K562 (cell line): ENCODE results near the gene UBFD1. TPM values are rescaled to one million over a fixed set of nuclear protein-coding genes. Genes with fewer than 3 reads are reported as not detected.
A peak's percentile ranks its signal among the peaks of the same experiment; 100 is the strongest.

ENCODE experiments used
- BHLHE40 ChIP-seq: IDR thresholded peaks from 2 replicates; pipeline ENCODE4 v1.6.1; 2011; ENCODE audit warnings: low read length, improper control_type of control experiment
- CEBPB ChIP-seq: fragments of 450-650 bp; IDR thresholded peaks from 2 replicates; pipeline ENCODE4 v1.6.1; 2016; ENCODE audit warnings: missing genetic modification characterization, missing compliant biosample characterization
- ELF1 ChIP-seq: fragments of 200-800 bp; sonication (Bioruptor generic); IDR thresholded peaks from 2 replicates; pipeline ENCODE4 v1.6.1; 2016; ENCODE audit warnings: missing genetic modification characterization, missing compliant biosample characterization
- EP400 ChIP-seq: fragments of 450-650 bp; IDR thresholded peaks from 2 replicates; pipeline ENCODE4 v1.6.1; 2017; ENCODE audit warnings: antibody characterized with exemption, mild to moderate bottlenecking, moderate library complexity
- FOXJ2 ChIP-seq: fragments of 200-800 bp; sonication (Bioruptor generic); IDR thresholded peaks from 2 replicates; pipeline ENCODE4 v1.6.1; 2016; ENCODE audit warnings: missing genetic modification characterization, missing compliant biosample characterization
- HDAC2 ChIP-seq: fragments of 450-650 bp; IDR thresholded peaks from 2 replicates; pipeline ENCODE4 v1.6.1; 2016; ENCODE audit warnings: mild to moderate bottlenecking
- HDGF ChIP-seq: fragments of 450-650 bp; IDR thresholded peaks from 2 replicates; pipeline ENCODE4 v1.6.1; 2016
- MBD1 ChIP-seq: fragments of 250-450 bp; sonication (Bioruptor Pico); IDR thresholded peaks from 2 replicates; pipeline ENCODE4 v1.8.0; 2022; ENCODE audit warnings: inconsistent platforms
- MTA1 ChIP-seq: fragments of 450-650 bp; IDR thresholded peaks from 2 replicates; pipeline ENCODE4 v1.6.1; 2017; ENCODE audit warnings: borderline replicate concordance
- MYBL2 ChIP-seq, 2 experiments: fragments of 450-650 bp in 1 of 2; sonication (generic) in 1 of 2; formaldehyde crosslinking in 1 of 2; IDR thresholded peaks; 2 replicates each; pipeline versions ENCODE4 v1.6.1 to v1.8.1; 2017 to 2022; ENCODE audit warnings: borderline replicate concordance in 1 of 2, inconsistent platforms in 1 of 2, low read depth in 1 of 2, mild to moderate bottlenecking in 1 of 2, missing genetic modification reagents in 1 of 2, moderate library complexity in 1 of 2
- NFATC3 ChIP-seq: fragments of 450-650 bp; IDR thresholded peaks from 2 replicates; pipeline ENCODE4 v1.6.1; 2017; ENCODE audit warnings: mild to moderate bottlenecking
- OTX1 ChIP-seq: fragments of 450-650 bp; formaldehyde crosslinking; IDR thresholded peaks from 2 replicates; pipeline ENCODE4 v1.4.0; 2022; ENCODE audit warnings: mild to moderate bottlenecking
- PHTF2 ChIP-seq: fragments of 250-450 bp; sonication (Bioruptor Pico); IDR thresholded peaks from 2 replicates; pipeline ENCODE4 v1.5.0; 2021; ENCODE audit warnings: mild to moderate bottlenecking
- POLR2B ChIP-seq: fragments of 450-650 bp; IDR thresholded peaks from 2 replicates; pipeline ENCODE4 v1.6.1; 2018; ENCODE audit warnings: low read depth; ENCODE audit not compliant: partially characterized antibody
- POLR2G ChIP-seq: fragments of 200-400 bp; formaldehyde crosslinking; IDR thresholded peaks from 2 replicates; pipeline ENCODE4 v1.6.1; 2017; ENCODE audit warnings: low read depth, mild to moderate bottlenecking, antibody characterized with exemption, low read length, moderate library complexity
- POLR3G ChIP-seq: IDR thresholded peaks from 2 replicates; pipeline ENCODE4 v1.6.1; 2011; ENCODE audit not compliant: insufficient read length, insufficient replicate concordance; ENCODE audit errors: extremely low read depth
- RHOXF2B ChIP-seq: fragments of 250-450 bp; sonication (Bioruptor Pico); conservative IDR thresholded peaks from 2 replicates; pipeline ENCODE4 v1.5.1; 2021
- SRSF9 ChIP-seq: fragments of 200-400 bp; formaldehyde crosslinking; IDR thresholded peaks from 2 replicates; pipeline ENCODE4 v1.6.1; 2017; ENCODE audit warnings: low read depth, low read length, borderline replicate concordance
- TAF15 ChIP-seq: fragments of 200-400 bp; formaldehyde crosslinking; IDR thresholded peaks from 2 replicates; pipeline ENCODE4 v1.6.1; 2017; ENCODE audit warnings: mild to moderate bottlenecking, low read depth, low read length, moderate library complexity
- ZFP36 ChIP-seq: fragments of 150-350 bp; IDR thresholded peaks from 2 replicates; pipeline ENCODE4 v1.6.1; 2018; ENCODE audit warnings: low read length, low read depth; ENCODE audit not compliant: partially characterized antibody
- ZNF197 ChIP-seq: fragments of 200-800 bp; sonication (Bioruptor generic); IDR thresholded peaks from 2 replicates; pipeline ENCODE4 v1.6.1; 2016; ENCODE audit warnings: low read depth, missing genetic modification characterization, missing compliant biosample characterization
- ZNF253 ChIP-seq: fragments of 250-450 bp; sonication (Bioruptor Pico); conservative IDR thresholded peaks from 2 replicates; pipeline ENCODE4 v1.6.1; 2021; ENCODE audit warnings: mild to moderate bottlenecking
- ZNF668 ChIP-seq: fragments of 250-450 bp; sonication (Bioruptor Pico); IDR thresholded peaks from 2 replicates; pipeline ENCODE4 v1.8.0; 2022; ENCODE audit warnings: mild to moderate bottlenecking, inconsistent platforms
- ZNF77 ChIP-seq: fragments of 250-450 bp; sonication (Bioruptor Pico); IDR thresholded peaks from 2 replicates; pipeline ENCODE4 v1.5.0; 2020
- ZNF785 ChIP-seq: fragments of 250-450 bp; sonication (Bioruptor Pico); IDR thresholded peaks from 2 replicates; pipeline ENCODE4 v1.4.0; 2020; ENCODE audit warnings: mild to moderate bottlenecking
- polyA plus RNA-seq, 8 experiments: library from polyadenylated mRNA; depleted of rRNA in 4 of 8; stranded (reverse) in 5 of 8; unstranded in 3 of 8; fragments of >200 nt; fragmentation: Nextera tagmentation in 2 of 8; fragmentation: Illumina TruSeq in 1 of 8; extraction: Ambion mirVana in 2 of 8; extraction: Trizol in 1 of 8; gene quantifications; 2 replicates each; pipeline versions ENCODE4 v1.2.1 to v1.2.3, GENCODE V29; 2011 to 2014; ENCODE audit warnings: inconsistent platforms in 1 of 8, missing spikeins in 1 of 8
- total RNA-seq, 7 experiments: library from RNA; depleted of rRNA in 6 of 7; stranded (reverse); fragments of >200 nt in 6 of 7; fragmentation: Illumina TruSeq in 2 of 7; extraction: Trizol in 2 of 7; gene quantifications; 2 replicates each; pipeline versions ENCODE4 v1.2.1 to v1.2.3, GENCODE V29; 2011 to 2021; ENCODE audit warnings: low replicate concordance in 1 of 7
- TF ChIP-seq, protein P1 (sequence below): fragments of 250-450 bp; sonication (Bioruptor Pico); IDR thresholded peaks from 2 replicates; pipeline ENCODE4 v1.4.0; 2020; ENCODE audit warnings: mild to moderate bottlenecking
- TF ChIP-seq, protein P2 (sequence below): sonication (generic); IDR thresholded peaks from 2 replicates; pipeline ENCODE4 v1.6.1; 2016

UBFD1 gene
- total and polyA plus RNA-seq, 9 of the 15 experiments (the other 6 are each of a cell fraction or from before 2014, with no cell fraction given), result 10.7 to 66.2 (median 34.0) TPM

DNA sequence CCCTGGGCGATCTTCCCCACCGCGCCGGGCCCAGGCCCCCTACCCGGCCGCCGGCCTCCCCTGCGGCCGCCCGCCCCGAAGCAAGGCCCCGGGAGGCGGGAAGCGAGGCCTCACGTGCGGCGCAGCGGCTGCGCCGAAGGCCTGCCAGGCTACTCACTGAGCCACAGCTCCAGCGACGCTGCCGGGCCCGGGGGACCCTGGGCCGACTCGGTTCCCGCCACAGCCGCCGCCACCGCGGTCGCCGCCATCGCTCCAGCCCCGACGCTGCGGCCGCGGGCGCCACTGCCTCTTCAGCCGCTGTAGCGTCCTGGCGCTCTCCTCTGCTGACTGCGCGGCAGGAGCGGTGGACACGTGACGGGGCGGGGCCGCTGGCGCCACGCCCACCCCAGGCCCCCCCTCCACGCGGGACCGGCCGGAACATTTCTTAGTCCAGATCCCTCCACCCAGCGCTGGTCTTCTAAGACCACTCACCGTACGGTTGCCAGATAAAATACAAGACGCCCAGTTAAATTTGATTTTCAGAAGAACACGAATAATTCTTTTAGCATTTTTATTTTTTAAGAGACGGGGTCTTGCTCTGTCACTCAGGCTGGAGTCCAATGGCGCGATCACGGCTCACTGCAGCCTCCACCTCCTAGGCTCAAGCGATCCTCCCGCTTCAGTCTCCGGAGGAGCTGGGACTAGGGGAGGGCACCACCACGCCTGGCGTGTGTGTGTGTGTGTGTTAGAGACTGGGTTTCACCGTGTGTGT is 47.2 kb upstream of the UBFD1 start, which contains the start of gene GGA2 (continued):
- TF ChIP-seq, protein P1, sequence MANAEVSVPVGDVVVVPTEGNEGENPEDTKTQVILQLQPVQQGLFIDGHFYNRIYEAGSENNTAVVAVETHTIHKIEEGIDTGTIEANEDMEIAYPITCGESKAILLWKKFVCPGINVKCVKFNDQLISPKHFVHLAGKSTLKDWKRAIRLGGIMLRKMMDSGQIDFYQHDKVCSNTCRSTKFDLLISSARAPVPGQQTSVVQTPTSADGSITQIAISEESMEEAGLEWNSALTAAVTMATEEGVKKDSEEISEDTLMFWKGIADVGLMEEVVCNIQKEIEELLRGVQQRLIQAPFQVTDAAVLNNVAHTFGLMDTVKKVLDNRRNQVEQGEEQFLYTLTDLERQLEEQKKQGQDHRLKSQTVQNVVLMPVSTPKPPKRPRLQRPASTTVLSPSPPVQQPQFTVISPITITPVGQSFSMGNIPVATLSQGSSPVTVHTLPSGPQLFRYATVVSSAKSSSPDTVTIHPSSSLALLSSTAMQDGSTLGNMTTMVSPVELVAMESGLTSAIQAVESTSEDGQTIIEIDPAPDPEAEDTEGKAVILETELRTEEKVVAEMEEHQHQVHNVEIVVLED (CRISPR knock-in tag), result 0 out of 2 replicates have a peak, but pooled peaks have one; percentile 49
- peak; percentile 58; the same call in 1 of the 2 replicates for TF ChIP-seq EP400
- TF ChIP-seq MTA1, result no peak
- TF ChIP-seq POLR2G, result peak; percentile 96
- no peak for TF ChIP-seq HDAC2
- no peak for TF ChIP-seq ZNF668 (CRISPR knock-in tag)
- TF ChIP-seq SRSF9, result no peak
- peak; percentile 95 for TF ChIP-seq BHLHE40
- no peak for TF ChIP-seq PHTF2 (CRISPR knock-in tag)
- no peak for TF ChIP-seq OTX1
- no peak for TF ChIP-seq ZNF197 (CRISPR knock-in tag)
- TF ChIP-seq ELF1 (tag), result no peak; the same call in 1 of the 2 replicates
- TF ChIP-seq NFATC3, result no peak
- no peak for TF ChIP-seq ZFP36
- TF ChIP-seq RHOXF2B (CRISPR knock-in tag), result no peak
- no peak for TF ChIP-seq ZNF77 (CRISPR knock-in tag)
- peak; percentile 78; the same call in 1 of the 2 replicates for TF ChIP-seq HDGF
- no peak for TF ChIP-seq ZNF785 (CRISPR knock-in tag)
- TF ChIP-seq MBD1, result no peak
- TF ChIP-seq MYBL2 (IDR thresholded peaks at IDR 0.05; ENCODE audit: low read depth), result no peak
- no peak for TF ChIP-seq MYBL2 (CRISPR knock-in tag; IDR thresholded peaks at IDR 0.05; ENCODE audit: borderline replicate concordance)
- TF ChIP-seq, protein P2, sequence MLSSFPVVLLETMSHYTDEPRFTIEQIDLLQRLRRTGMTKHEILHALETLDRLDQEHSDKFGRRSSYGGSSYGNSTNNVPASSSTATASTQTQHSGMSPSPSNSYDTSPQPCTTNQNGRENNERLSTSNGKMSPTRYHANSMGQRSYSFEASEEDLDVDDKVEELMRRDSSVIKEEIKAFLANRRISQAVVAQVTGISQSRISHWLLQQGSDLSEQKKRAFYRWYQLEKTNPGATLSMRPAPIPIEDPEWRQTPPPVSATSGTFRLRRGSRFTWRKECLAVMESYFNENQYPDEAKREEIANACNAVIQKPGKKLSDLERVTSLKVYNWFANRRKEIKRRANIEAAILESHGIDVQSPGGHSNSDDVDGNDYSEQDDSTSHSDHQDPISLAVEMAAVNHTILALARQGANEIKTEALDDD, result no peak
- TF ChIP-seq TAF15, result no peak
- TF ChIP-seq ZNF253 (CRISPR knock-in tag), result no peak
- no peak for TF ChIP-seq FOXJ2 (tag)
- no peak for TF ChIP-seq POLR3G
- TF ChIP-seq POLR2B, result peak; percentile 27
- no peak for TF ChIP-seq CEBPB (tag)
